MM.1S (cell line): ENCODE measurements around the gene ACTR3.
"Not testable (repeated sequence)": the region's sequence is repeated elsewhere in the genome, so short reads cannot be mapped to it uniquely, and the experiment has no call there.

ENCODE experiments used
- EZH2 ChIP-seq: fragments of 300-600 bp; sonication (generic); optimal IDR thresholded peaks from 2 replicates; pipeline ENCODE3; 2017; ENCODE audit warnings: low read depth, mild to moderate bottlenecking, antibody characterized with exemption, low read length, mixed read lengths
- TF ChIP-seq, protein P1 (sequence below): fragments of 300-600 bp; sonication (generic); IDR thresholded peaks from 2 replicates; pipeline ENCODE4 v1.5.1; 2016; ENCODE audit warnings: antibody characterized with exemption, low read length, mixed read lengths

DNA sequence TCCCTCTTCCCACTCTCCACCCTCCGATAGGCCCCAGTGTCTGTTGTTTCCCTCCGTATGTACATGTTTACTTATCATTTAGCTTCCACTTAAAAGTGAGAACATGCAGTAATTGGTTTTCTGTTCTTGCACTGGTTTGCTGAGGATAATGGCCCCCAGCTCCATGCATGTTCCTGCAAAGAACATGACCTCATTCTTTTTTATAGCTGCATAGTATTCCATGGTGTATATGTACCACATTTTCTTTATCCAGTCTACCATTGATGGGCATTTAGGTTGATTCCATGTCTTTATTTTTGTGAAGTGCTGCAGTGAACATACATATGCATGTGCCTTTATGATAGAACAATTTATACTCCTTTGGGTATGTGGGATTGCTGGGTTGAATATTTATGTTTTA is 55.9 kb downstream of the ACTR3 start:
- TF ChIP-seq, protein P1, sequence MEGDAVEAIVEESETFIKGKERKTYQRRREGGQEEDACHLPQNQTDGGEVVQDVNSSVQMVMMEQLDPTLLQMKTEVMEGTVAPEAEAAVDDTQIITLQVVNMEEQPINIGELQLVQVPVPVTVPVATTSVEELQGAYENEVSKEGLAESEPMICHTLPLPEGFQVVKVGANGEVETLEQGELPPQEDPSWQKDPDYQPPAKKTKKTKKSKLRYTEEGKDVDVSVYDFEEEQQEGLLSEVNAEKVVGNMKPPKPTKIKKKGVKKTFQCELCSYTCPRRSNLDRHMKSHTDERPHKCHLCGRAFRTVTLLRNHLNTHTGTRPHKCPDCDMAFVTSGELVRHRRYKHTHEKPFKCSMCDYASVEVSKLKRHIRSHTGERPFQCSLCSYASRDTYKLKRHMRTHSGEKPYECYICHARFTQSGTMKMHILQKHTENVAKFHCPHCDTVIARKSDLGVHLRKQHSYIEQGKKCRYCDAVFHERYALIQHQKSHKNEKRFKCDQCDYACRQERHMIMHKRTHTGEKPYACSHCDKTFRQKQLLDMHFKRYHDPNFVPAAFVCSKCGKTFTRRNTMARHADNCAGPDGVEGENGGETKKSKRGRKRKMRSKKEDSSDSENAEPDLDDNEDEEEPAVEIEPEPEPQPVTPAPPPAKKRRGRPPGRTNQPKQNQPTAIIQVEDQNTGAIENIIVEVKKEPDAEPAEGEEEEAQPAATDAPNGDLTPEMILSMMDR = not testable (repeated sequence)
- not testable (repeated sequence) for TF ChIP-seq EZH2
